Fibroblast of mammary gland (primary cell): ENCODE results near the gene RCN1.

Experiments used
- DNase-seq: peaks from one replicate; pipeline ENCODE4 v3.0.0-alpha.2; 2010; ENCODE audit warnings: low read depth
- H3K4me3 ChIP-seq: 2 replicates; pipeline ENCODE4 v1.5.1; 2011; ENCODE audit warnings: low read depth, mild to moderate bottlenecking, low read length, moderate library complexity; ENCODE audit not compliant: control insufficient read depth
- CTCF ChIP-seq: conservative IDR thresholded peaks from 2 replicates; pipeline ENCODE4 v1.5.1; 2011; ENCODE audit warnings: low read depth, low read length, inconsistent platforms; ENCODE audit not compliant: control insufficient read depth, insufficient read depth

RCN1 gene

GRCh38 chr11:32088117-32088941, 2.5 kb upstream of the RCN1 start:
- peak overlapping the region; percentile 29 for H3K4me3 ChIP-seq
- peak; percentile 93 for DNase-seq
- no peak for TF ChIP-seq CTCF

GRCh38 chr11:32092581-32093170, 1.8 kb downstream of the RCN1 start:
- no peak for TF ChIP-seq CTCF
- peak overlapping the region; percentile 84 for H3K4me3 ChIP-seq
- DNase-seq = no peak

DNA sequence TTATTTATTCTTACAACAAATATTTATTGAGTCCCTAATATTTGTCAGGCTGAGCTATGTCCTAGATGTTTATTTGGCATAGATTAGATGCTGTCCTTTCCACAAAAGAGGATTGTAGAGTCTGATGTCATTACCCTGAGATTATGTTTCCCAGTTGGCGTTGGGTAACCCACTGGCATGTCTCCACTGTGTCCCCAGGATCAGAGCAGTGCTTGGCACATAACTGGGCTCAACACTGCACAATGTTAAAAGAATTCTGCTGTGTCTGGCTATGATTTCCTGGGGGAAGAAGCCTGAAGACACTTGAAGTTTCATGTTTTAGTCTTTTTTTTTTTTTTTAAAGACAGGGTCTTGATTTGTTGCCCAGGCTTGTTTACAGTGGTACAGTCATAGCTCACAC, 4.0 kb downstream of the RCN1 start:
- TF ChIP-seq CTCF = no peak
- no peak overlapping the region for H3K4me3 ChIP-seq
- DNase-seq = peak; percentile 16

GRCh38 chr11:32098142-32098903, 7.4 kb downstream of the RCN1 start:
- DNase-seq = no peak
- no peak overlapping the region for H3K4me3 ChIP-seq
- no peak for TF ChIP-seq CTCF

- H3K4me3 ChIP-seq = no peak overlapping the region
- no peak for TF ChIP-seq CTCF
- DNase-seq = no peak
These were observed 8.6 kb downstream of the RCN1 start for GRCh38 chr11:32099516-32099915.

GRCh38 chr11:32100495-32100894, 9.6 kb downstream of the RCN1 start:
- no peak overlapping the region for H3K4me3 ChIP-seq
- no peak for TF ChIP-seq CTCF
- DNase-seq = peak; percentile 52
